ENCODE measurements around the gene DHFR2. TPM values are rescaled to one million over a fixed set of nuclear protein-coding genes. Genes with fewer than 3 reads are reported as not detected.

The DHFR2 gene
- total and polyA plus RNA-seq, 2 donors (not counting 1 experiment from before 2014, with no cell fraction given), result 0.91 to 8.1 TPM

GRCh38 chr3:94028093-94028837 lies 34.5 kb downstream of the DHFR2 start, which contains the start of gene STX19:
TSS of gene STX19 (minus strand) at chr3:94028597. CDS start at chr3:94015269, 13,328 bp downstream.
- Histone ChIP-seq H3K4me2 (replicated peaks; ENCODE audit: low read depth, low read length, poor library complexity, severe bottlenecking) (no peak within 1 kb of the TSS), H3K4me3 (ENCODE audit: control extremely low read depth in 1 of 5, extremely low read depth in 1 of 5, insufficient read depth in 1 of 5, low read depth in 2 of 5, low read length in 4 of 5) (no peak within 1 kb of the TSS), H3K27ac (ENCODE audit: low read length in 2 of 2) (no peak within 1 kb of the TSS), H2AFZ (ENCODE audit: insufficient read depth, low read depth, low read length, poor library complexity, severe bottlenecking) (no peak within 1 kb of the TSS), H4K20me1 (ENCODE audit: control insufficient read depth, insufficient read depth, low read length, poor library complexity, severe bottlenecking) (no peaks in the 10 kb centered on the region), H3K79me2 (ENCODE audit: control insufficient read depth, insufficient read depth, low read length) (no peaks in the 10 kb centered on the region), H3K4me1 (ENCODE audit: control insufficient read depth in 2 of 2, insufficient read depth in 2 of 2, low read length in 2 of 2) (no peaks in the 10 kb centered on the region), H3K36me3 (replicated peaks in 1 of 2; ENCODE audit: control extremely low read depth in 1 of 2, control insufficient read depth in 1 of 2, extremely low read depth in 1 of 2, insufficient read depth in 2 of 2, low read length in 1 of 2) (no peaks in the 10 kb centered on the region), H3K27me3 (replicated peaks in 1 of 4; ENCODE audit: control extremely low read depth in 1 of 4, control insufficient read depth in 3 of 4, insufficient read depth in 4 of 4, low read length in 3 of 4) (no peaks in the 10 kb centered on the region), H3K9ac (ENCODE audit: low read length) (no peak within 1 kb of the TSS), H3K9me3 (ENCODE audit: control extremely low read depth in 1 of 3, control insufficient read depth in 2 of 3, insufficient read depth in 1 of 3, low read length in 2 of 3) (no peaks in the 10 kb centered on the region)
- CTCF ChIA-PET, result interaction anchor here (0.8 kb wide), 1 partner anchor 23 kb away, joined by 3 read pairs; no protein-coding TSS in a partner anchor
- H3K4me1 Mint-ChIP-seq, result no peaks in the 10 kb centered on the region
- 100% methylated on average over 1 of the region's 8 CpGs for WGBS (ENCODE audit: insufficient coverage)
- POLR2A ChIA-PET, result no interaction called here
- no peak within 1 kb of the TSS for H3K4me3 Mint-ChIP-seq
- no peak for DNase-seq
- no peaks in the 10 kb centered on the region for H3K27me3 Mint-ChIP-seq
- no peaks in the 10 kb centered on the region for H3K9me3 Mint-ChIP-seq (ENCODE audit: insufficient read depth)
- TF ChIP-seq CTCF (IDR thresholded peaks at IDR 0.05), result no peak
- no peak for TF ChIP-seq EZH2 (IDR thresholded peaks at IDR 0.05; ENCODE audit: borderline replicate concordance, insufficient read depth, low read depth, low read length, poor library complexity, severe bottlenecking)
- no peak within 1 kb of the TSS for H3K27ac Mint-ChIP-seq
- no peak for ATAC-seq (ENCODE audit: low read depth)
- intact Hi-C loops (cut with micrococcal nuclease), result no loop called here

GRCh38 chr3:94026623-94027022 lies 36.1 kb downstream of the DHFR2 start:
- H3K27me3 Mint-ChIP-seq, result no peaks in the 10 kb centered on the region
- Histone ChIP-seq H3K36me3 (replicated peaks in 1 of 2; ENCODE audit: control extremely low read depth in 1 of 2, control insufficient read depth in 1 of 2, extremely low read depth in 1 of 2, insufficient read depth in 2 of 2, low read length in 1 of 2) (no peaks in the 10 kb centered on the region), H3K79me2 (ENCODE audit: control insufficient read depth, insufficient read depth, low read length) (no peaks in the 10 kb centered on the region), H3K4me3 (ENCODE audit: control extremely low read depth in 1 of 5, extremely low read depth in 1 of 5, insufficient read depth in 1 of 5, low read depth in 2 of 5, low read length in 4 of 5) (no peak overlapping the region), H3K4me1 (ENCODE audit: control insufficient read depth in 2 of 2, insufficient read depth in 2 of 2, low read length in 2 of 2) (no peaks in the 10 kb centered on the region), H3K27me3 (replicated peaks in 1 of 4; ENCODE audit: control extremely low read depth in 1 of 4, control insufficient read depth in 3 of 4, insufficient read depth in 4 of 4, low read length in 3 of 4) (no peaks in the 10 kb centered on the region), H3K27ac (ENCODE audit: low read length in 2 of 2) (no peak overlapping the region), H3K4me2 (replicated peaks; ENCODE audit: low read depth, low read length, poor library complexity, severe bottlenecking) (no peak overlapping the region), H3K9ac (ENCODE audit: low read length) (no peak overlapping the region), H2AFZ (ENCODE audit: insufficient read depth, low read depth, low read length, poor library complexity, severe bottlenecking) (no peak overlapping the region), H3K9me3 (ENCODE audit: control extremely low read depth in 1 of 3, control insufficient read depth in 2 of 3, insufficient read depth in 1 of 3, low read length in 2 of 3) (no peaks in the 10 kb centered on the region), H4K20me1 (ENCODE audit: control insufficient read depth, insufficient read depth, low read length, poor library complexity, severe bottlenecking) (no peaks in the 10 kb centered on the region)
- DNase-seq (no peak), ATAC-seq (ENCODE audit: low read depth) (no peak)
- no peaks in the 10 kb centered on the region for H3K9me3 Mint-ChIP-seq (ENCODE audit: insufficient read depth)
- no CpG with 5 or more reads among the region's 2 CpGs for WGBS (ENCODE audit: insufficient coverage)
- H3K4me1 Mint-ChIP-seq, result no peaks in the 10 kb centered on the region
- no peak overlapping the region for H3K27ac Mint-ChIP-seq
- no peak for TF ChIP-seq CTCF (IDR thresholded peaks at IDR 0.05)
- TF ChIP-seq EZH2 (IDR thresholded peaks at IDR 0.05; ENCODE audit: borderline replicate concordance, insufficient read depth, low read depth, low read length, poor library complexity, severe bottlenecking), result no peak
- ChIA-PET CTCF (interaction anchor here (1.7 kb wide), 1 partner anchor 11 kb away, joined by 4 read pairs; no protein-coding TSS in a partner anchor), POLR2A (no interaction called here)
- H3K4me3 Mint-ChIP-seq, result no peak overlapping the region
- intact Hi-C loops (cut with micrococcal nuclease), result no loop called here
